HG03280 (cell line): ENCODE measurements around the gene SLC16A12.
"Not testable (repeated sequence)": the region's sequence is repeated elsewhere in the genome, so short reads cannot be mapped to it uniquely, and the experiment has no call there.

ENCODE experiments used
- ATAC-seq: cut with Tn5 transposase; IDR thresholded peaks from one replicate; pipeline ENCODE4 v1.9.1; 2021; ENCODE audit warnings: mild to moderate bottlenecking, moderate library complexity; ENCODE audit not compliant: unreplicated experiment

The SLC16A12 gene

DNA sequence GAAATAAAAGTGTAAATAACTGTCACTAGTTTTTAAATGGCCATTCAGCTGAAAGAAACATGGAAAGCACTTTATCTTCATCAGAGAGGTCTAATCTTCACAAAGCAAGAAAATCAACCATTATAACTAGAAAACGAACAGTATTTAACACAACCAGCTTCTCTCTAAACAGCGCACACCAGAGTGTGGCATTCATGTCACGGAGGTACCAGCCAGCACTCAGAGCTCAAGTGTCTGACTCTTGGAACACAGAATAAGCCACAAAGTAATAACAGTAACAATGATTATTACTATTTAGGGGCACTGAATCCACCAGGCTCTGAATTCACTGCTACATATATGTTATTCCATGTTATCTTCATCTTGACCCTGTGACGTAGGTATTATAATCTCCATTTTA is 60.9 kb downstream of the SLC16A12 start:
- ATAC-seq, result no peak

DNA sequence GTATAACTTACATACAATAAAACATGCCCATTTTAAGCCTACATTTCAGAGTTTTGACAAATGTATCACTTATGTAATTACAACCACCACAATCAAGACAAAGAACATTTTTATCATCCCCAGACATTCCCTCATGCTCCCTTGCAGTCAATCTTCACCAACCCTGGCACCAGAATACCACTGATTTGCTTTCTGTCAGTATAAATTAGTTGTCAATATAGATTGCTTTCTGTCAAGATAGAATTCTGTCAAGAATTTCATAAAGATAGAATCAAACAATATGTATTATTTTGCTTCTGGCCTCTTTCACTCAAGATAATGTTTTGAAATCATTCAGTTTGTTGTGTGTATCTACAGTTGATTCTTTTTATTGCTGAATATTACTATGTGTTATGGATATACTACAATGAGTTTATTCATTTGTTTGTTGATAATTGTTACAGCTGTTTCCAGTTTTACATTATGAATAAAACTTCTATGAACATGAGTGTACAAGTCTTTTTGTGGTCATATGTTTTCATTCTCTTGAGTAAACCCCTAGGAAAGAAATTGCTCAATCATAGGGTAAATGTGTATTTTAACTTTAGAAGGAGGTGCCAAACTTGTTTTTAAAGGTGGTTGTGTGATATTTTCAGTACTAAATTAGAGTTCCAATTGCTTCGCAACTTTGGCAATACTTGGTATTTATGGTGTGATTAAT is 64.1 kb downstream of the SLC16A12 start:
- ATAC-seq, result no peak

DNA sequence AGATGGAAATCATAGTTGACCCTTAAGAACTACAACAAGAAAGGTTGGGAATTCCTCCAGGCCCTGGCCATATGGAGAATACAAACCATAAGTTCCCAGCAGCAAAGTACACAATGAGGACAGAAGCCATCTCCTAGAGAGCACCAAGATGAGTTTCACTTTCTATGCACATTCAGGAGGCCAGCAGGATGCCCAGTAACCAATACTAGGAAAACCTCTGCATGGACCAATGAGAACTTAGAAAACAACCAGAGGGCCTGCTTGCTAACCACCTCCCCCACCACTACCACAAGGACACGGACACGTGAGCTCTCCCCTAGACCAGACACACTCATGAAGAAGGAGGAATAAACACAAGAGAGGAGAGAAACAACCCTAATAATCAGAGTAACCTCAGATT is 64.8 kb downstream of the SLC16A12 start:
- ATAC-seq, result no peak

DNA sequence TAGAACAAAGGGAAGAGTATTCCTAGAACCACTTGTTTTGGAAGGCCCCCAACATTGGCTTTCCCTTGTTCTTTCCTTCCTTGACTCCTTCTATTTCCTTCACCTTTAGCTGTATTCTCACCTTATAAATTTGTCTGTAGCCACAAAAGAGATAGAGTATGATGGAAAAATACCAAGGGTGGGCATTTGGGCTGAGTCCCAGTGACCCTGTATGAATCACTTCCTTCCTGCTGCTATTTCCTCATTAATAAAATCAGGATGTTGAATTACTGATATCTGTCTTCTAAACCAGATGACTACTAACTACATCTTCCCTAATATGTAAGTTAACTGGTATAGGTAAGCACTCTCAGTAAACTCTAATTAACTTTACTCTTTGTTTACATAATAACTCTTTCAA is 65.9 kb downstream of the SLC16A12 start:
- ATAC-seq, result no peak

DNA sequence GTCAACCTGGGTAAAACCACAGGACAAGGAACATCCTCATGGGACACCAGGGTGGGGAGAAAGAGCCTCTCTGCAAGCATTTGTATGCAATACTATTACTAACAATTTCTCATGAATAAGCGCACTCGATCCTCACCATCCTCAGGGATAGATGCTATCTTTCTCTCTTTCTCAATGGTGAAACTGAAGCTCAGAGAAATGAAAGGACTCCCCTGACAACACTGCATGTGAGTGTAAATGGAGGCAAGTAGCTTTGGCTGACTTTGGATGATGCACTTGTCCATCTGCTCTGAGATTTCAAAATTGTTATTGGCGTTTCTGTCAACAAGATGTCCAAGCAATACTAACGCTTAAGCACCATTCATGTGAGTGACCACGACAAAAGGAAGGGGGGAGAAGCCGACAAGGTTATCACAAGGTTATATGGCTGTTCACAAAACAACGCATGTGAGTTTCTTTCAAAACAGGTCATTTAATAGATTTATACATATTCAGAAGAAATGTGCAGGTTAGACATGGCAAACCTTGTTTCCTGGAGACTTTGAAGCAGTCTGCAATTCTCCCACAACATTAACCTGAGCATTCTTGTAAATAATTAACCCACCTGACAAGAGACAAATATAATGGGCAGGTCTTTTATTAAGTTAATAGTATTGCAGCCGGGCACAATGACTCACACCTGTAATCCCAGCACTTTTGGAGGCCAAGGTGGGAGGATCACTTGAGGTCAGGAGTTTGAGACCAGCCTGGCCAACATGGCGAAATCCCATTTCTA is 67.0 kb downstream of the SLC16A12 start:
- ATAC-seq, result no peak

DNA sequence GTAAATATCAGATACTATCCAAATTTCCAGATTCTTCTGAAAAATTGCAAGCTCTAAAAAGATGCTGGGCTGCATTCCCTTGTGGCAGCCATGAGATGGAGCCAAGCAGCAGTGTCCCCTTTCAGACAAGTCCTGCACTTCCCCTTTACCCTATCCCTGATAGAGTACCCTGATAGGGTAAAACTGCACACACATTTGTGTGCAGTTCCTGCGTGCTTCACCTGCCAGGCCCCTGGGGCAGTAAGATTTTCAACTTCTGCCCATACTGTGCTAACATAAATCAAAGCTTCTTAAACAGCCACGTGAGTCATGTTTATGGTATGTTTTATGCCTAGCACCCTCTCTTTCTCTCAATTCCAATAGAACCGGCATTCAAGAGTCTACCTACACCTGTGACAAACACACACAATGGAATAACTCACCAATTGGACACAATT is 68.8 kb downstream of the SLC16A12 start:
- ATAC-seq, result no peak

DNA sequence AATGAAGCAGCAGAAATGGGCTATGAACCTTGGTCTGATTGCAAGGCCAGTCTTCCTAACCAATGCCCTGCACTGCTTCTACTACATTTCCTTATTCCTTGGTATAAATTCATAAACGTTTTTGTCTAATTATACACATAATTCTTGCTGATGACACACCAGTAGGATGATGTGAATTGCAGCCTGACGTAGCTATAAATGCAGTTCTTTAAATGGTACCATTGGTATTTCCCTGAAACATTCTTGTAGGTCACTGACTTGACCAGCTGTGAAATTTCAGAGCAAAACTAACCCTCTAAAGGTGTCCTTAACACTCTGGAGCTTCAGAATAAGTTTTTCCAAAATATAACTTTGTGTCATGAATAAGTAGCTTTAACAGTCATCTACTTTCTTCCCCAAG is 70.2 kb downstream of the SLC16A12 start:
- no peak for ATAC-seq

DNA sequence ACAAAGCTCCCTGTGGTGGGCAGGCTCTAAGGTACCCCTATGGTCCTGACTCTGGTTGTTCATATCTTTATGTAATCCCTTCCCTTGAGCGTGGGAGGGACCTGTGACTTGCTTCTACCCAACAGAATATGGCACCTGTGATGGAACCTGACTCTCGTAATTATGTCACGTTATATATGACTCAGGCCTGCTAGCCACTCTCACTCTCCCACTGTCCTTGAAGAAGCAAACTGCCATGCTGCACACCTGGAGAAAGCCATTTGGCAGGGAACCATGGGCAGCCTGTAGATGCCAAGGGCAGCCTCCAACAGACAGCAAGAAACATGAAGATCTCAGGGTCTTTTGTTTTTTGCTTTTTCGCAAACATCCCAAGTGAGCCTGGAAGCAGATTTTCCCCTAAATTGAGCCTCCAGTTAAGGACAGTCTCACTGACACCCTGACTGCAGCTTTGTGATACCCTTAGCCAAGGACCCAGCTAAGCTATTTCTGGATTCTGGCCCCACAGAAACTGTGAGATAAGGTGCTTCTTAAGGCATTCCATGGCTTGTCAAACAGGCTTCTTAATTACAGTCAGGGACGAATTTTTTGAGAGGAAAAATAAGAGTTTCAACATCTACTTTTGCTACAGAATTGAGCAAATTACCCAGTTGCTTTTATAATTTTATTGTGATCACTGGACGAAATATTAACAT is 71.4 kb downstream of the SLC16A12 start:
- no peak for ATAC-seq

DNA sequence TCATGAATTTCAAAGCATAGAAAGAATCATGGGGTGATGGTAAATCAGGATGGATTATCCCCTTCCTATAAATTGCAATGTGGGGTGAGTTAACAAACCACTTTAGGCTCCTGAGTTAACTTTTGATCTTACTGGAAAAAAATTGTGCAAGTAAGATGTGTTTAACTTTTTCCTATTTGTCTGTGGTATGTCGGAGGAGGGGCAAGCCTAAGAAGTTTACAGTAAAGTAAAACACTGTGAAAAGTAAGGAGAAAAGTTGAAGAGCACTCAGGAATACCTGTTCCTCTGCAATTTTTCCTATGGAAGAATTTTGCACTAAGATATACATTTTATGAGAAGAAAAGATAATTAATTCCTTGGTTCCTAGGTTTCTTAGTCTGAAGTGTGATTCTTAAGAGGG is 76.6 kb downstream of the SLC16A12 start:
- no peak for ATAC-seq

DNA sequence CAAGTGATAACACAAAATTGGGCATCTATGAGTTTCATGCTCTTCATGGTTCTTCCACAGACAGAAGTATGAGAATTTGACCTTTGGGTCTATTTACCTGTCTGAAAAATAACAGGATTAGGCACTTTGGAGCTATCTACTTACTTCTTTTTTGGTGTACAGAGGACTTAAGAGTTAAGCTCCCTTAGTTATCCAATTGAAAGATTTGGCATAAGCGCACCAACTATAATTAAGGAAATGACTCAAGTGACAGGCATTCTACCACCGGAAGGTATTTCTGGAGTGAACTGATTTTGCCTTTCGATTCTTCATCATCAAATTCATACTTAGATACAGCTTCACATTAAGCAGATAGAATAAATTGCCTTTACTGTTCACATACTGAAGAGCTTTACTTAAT is 77.1 kb downstream of the SLC16A12 start:
- ATAC-seq, result no peak

DNA sequence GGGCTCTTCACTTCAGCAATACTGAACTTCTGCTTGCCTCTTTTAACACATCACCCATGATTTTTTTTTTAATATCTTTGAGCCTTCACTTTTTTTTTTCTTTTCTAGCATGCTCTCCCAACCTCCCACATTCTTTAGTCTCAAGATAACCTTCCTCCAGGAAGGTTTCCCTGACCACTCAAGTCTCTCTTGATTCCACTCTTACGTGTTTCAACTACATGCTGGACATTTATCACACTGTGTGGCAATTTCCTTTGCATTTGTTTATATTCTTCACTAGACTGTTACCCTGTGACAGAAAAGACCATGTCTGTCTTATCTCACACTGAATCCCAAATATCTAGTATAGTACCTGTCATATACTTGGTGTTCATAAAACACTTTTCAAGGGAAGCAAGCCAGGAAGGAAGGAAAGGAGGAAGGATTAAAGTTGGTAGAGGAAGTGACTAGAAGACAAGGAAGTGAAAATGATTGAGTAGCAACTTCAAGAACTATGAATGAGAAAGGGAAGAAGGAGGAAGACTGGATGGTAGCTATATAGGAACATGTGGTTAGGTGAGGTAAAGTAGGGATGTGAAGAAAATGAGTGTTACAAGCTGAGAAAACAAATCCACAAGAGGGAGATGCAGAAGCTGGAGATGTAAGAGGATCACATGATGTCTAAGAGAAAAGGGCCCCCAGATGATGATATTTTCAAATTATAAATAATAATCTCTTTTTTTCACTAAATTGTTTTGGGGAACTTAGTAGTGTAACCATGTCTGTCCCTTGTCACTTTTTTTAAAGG is 80.6 kb downstream of the SLC16A12 start:
- ATAC-seq, result no peak

DNA sequence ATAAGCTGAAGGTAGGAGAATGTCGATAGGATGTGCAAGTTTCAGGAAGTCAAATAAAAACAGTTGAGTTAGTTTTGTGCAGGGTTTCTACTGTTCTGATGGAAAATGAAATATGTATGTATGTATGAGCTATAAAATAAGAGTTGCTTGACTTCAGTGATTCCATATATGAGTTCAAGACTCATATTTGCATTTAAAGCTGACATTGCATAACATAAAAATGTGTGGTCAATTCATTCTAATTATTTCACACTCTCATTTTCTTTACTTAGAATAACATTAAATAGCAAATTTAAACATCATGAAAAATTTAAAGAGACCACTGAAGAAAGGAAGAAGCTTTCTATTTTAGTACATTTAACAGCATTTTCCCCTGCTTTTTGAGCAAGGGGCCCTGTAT is 83.2 kb downstream of the SLC16A12 start:
- ATAC-seq, result no peak

DNA sequence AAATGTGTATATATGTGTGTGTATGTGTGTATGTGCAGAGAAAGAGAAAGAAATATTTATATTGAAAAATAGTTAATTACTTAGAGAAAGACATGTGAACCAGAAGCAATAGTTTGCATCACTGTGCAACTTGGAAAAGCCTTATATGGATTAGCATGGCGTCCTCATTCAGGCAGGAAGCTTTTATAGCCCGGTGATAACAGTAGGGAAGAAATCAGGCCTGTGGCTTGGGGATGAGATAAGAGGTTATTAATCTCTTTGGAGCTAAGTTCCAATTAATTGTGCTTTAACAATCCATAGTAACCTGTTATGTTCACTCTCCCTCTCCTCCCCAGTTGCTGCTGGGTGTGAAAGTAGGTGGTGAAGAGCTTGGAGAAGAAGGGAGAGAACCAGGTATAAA is 84.5 kb downstream of the SLC16A12 start:
- ATAC-seq, result no peak

DNA sequence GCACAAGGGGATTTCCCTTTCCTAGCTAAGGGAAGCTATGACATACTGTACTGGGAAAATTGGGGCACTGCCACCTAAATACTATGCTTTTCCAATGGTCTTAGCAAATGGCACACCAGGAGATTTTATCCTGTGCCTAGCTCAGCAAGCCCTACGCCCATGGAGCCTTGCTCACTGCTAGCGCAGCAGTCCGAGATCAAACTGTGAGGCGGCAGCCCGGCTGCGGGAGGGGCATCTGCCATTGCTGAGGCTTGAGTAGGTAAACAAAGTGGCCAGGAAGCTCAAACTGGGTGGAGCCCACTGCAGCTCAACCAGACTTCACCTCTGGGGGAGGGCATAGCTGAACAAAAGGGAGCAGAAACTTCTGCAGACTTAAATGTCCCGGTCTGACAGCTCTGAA is 90.6 kb downstream of the SLC16A12 start:
- ATAC-seq, result not testable (repeated sequence)

DNA sequence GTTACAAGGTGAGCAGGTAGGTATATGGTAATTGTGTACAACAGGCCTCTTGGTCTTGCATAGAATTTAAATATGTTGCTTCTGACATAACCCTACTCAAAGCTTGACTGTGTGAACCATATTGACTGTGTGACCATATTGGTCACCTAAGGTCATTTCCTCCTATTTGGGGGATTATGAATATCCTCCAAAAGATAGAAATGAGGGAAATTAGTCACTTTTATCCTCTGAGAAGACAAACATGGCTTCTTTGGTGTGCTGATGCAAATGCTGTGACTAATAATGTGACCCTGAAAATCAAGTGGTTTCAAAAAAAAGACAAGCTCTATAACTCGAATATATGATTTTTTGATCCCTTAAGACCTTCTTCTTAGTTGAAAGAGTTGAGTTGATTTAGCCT is 93.1 kb downstream of the SLC16A12 start:
- ATAC-seq, result no peak

DNA sequence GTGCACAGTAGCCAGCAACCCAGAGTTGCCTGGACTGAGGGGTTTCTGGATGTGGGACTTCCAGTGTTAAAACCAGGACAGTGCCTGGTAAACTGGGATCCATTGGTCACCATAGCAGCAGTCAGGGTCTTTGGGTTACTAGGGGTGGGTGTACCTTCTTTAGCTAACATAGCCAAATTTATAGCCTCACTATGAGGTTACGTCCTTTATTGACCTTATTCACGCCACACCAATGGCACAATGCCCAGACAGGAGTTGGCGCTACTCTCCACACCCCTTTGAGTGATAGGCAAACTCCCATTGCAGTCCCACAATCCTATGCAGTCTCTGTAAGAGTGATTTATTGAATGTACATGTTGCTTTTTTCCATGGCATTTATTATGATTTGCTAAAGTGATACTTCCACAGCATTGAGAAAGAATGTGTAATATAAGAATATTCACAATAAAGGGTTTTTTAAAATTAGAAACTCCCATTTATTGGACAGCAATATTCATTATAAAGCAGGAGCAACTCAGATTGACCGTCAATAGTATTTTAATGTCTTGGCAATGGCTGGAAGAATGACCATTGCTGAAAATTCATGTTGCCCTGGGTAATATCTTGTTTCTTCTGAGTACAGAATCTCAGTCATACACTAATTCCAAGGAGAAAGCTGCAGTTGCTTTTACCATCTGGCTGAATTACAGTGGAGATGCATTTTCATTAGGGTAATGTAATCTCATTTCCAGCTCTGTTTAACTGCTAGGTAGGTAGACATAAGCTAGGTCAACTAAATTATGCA is 95.0 kb downstream of the SLC16A12 start:
- ATAC-seq, result no peak

DNA sequence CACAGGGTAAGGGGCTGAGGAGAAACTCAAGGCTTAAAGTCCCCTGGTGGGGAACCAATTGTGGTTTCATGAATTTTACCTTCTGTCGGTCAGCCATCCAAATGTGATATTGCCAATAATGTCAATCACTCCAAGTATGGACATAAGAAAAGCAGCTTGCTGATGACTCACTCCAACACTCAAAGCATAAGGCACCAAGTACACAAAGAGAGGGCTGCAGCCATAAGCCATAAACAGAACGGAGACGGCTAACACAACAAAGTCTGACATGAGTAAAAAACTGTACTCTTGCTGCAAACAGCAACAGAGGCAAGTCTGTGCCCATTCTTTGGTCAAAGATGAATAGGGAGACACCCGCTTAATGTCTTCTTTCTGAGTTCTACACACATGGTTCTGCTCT is 96.9 kb downstream of the SLC16A12 start:
- ATAC-seq, result no peak

DNA sequence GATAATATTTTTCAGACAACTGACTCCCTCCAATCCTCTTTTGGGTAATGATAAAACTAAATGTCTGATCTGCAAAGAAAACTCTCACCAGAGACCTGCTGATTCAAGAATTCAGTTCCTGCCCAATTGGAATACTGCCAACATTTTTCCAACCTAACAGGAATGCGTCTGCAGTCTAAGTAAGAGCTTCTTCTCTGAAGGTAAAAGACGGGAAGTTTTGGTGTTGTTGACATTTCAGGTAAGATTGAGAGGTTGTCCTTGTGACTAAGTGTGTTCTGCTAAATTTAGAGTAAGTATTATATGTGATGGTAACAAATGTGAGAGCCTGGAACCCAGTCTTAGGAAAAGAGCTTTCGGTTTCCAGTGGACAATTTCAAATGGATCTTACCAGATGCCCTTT is 103.4 kb downstream of the SLC16A12 start:
- ATAC-seq, result no peak

DNA sequence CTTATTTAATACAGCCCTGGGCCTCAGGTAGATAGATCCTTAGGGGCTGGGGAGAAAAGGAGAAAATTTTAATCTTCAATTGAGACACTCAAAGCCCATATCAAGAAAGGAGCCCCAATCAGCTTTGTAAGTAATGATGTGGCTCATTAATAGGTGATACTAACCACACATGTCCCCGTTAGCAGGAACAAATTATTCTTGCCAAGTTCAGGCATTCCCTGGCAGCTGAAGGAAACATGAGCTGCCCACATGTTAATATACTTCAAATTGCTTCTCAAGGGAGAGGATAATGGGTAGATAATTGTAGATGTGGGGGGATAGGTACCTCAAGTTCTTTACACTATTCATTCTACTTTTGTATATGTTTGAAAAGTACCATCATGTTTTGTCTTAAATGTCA is 106.5 kb downstream of the SLC16A12 start:
- ATAC-seq, result no peak

DNA sequence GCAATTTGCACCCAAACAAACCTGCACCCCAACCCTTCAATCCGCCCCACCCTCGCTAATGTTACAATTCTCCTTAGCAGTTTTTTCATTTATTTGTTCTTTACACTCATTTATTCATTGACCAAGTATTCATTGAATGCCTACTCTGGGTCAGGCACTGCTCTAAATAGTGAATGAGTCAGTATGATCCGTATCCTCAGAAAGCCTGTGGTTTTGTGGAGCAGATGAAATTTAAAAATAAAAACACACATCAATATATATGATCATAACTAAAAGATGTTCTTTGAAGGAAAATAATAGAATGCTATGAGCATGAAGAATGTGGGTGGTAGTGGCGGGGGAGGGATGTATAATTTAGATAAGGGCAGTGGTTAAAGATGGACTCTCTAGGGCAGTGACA is 107.8 kb downstream of the SLC16A12 start:
- no peak for ATAC-seq
